Esophagus muscularis mucosa (tissue), 3 donors: ENCODE data around the gene TMEM130.

Experiments used
- POLR2AphosphoS5 ChIP-seq, 2 donors: sonication (generic); formaldehyde crosslinking; IDR thresholded peaks; one replicate each; pipeline ENCODE4 v1.6.1; 2017; ENCODE audit warnings: antibody characterized with exemption in 2 of 2
- TF ChIP-seq, protein P1 (sequence below), 3 experiments: fragments of 200-600 bp in 2 of 3; fragments of 450-650 bp in 1 of 3; sonication (generic) in 2 of 3; IDR thresholded peaks; one replicate each; pipeline ENCODE4 v1.5.1; 2017 to 2019; ENCODE audit warnings: antibody characterized with exemption in 3 of 3, mild to moderate bottlenecking in 2 of 3, moderate library complexity in 1 of 3

DNA sequence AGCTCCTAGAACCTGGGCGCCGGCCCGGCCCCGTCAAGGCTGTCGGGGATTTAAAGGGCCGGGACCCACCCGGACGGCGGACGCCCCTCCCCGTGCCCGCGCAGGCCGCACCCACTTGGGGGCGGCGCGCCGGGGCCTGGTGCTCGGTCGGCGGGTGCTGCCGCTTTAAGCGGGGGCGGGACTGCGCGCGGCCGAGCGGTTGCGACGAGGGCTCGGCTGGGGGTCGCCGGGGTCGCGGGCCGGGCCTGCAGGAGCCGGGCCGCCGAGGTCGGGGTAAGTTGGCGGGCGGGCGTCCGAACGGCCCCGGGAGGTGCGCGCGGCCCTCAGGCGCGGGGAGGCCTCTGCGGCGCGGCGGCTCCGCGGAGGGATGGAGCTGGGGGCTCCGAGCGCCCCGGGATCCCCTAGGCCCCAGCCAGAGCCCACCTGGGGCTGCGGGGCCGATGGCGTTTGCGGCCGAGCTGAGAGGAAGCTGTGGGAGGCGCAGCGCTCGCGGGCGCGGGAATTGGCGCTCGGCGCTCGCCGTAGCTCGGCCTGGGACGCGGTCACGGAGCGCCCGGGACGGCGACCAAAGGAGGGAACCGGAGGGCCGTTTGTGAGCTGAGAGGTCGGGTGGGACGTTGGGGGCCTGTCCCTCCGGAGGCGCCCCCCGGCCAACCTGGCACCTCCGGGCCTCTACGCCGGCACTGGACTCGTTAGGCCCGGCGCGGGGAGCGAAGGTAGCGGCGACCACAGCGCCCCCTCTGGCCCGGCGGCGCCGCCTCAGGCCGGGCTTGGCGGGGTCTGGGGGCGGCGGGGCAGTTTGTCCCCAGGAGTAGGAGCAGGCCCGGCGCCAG, 8.8 kb upstream of the TMEM130 start, which contains the start of gene TRRAP:
- TF ChIP-seq, protein P1, sequence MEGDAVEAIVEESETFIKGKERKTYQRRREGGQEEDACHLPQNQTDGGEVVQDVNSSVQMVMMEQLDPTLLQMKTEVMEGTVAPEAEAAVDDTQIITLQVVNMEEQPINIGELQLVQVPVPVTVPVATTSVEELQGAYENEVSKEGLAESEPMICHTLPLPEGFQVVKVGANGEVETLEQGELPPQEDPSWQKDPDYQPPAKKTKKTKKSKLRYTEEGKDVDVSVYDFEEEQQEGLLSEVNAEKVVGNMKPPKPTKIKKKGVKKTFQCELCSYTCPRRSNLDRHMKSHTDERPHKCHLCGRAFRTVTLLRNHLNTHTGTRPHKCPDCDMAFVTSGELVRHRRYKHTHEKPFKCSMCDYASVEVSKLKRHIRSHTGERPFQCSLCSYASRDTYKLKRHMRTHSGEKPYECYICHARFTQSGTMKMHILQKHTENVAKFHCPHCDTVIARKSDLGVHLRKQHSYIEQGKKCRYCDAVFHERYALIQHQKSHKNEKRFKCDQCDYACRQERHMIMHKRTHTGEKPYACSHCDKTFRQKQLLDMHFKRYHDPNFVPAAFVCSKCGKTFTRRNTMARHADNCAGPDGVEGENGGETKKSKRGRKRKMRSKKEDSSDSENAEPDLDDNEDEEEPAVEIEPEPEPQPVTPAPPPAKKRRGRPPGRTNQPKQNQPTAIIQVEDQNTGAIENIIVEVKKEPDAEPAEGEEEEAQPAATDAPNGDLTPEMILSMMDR (IDR thresholded peaks at IDR 0.05): peak in 2 of 3 experiments; percentile 87 to 97
- TF ChIP-seq POLR2AphosphoS5 (IDR thresholded peaks at IDR 0.05): peak; percentile 62 to 64
